Measurements from ENCODE around the gene CSF2RB.

CSF2RB gene

GRCh38 chr22:36913427-36914389 lies at the start of gene CSF2RB:
Gene CSF2RB (plus strand): TSS chr22:36913628. CDS start chr22:36922208, 8,580 bp downstream.
- Histone ChIP-seq H3K4me3 (ENCODE audit: low read length) (no peak within 1 kb of the TSS), H3K27me3 (replicated peaks; ENCODE audit: control insufficient read depth, insufficient read depth, low read length) (peaks cover 29% of the 10 kb centered on the region)
- no peak for DNase-seq (ENCODE audit: low read depth)

GRCh38 chr22:36863979-36864378 lies 49.4 kb upstream of the CSF2RB start:
- Histone ChIP-seq H3K9me3 (ENCODE audit: control insufficient read depth, low read length) (no peaks in the 10 kb centered on the region), H3K36me3 (ENCODE audit: control insufficient read depth, insufficient read depth, low read length, severe bottlenecking) (no peaks in the 10 kb centered on the region), H3K9ac (ENCODE audit: low read length) (no peak overlapping the region), H3K4me1 (ENCODE audit: control insufficient read depth, insufficient read depth, low read length) (no peaks in the 10 kb centered on the region), H3K4me3 (ENCODE audit: low read length) (no peak overlapping the region), H3K27me3 (replicated peaks; ENCODE audit: control insufficient read depth, insufficient read depth, low read length) (peaks cover 36% of the 10 kb centered on the region)
- DNase-seq (ENCODE audit: low read depth): no peak

More at GRCh38 chr22:36913427-36914389, at the start of gene CSF2RB:
- no peaks in the 10 kb centered on the region for H3K4me1 ChIP-seq (ENCODE audit: control insufficient read depth, insufficient read depth, low read length)
- H3K9ac ChIP-seq (ENCODE audit: low read length): no peak within 1 kb of the TSS
- peaks cover 5% of the 10 kb centered on the region for H3K9me3 ChIP-seq (ENCODE audit: control insufficient read depth, low read length)
- no peaks in the 10 kb centered on the region for H3K36me3 ChIP-seq (ENCODE audit: control insufficient read depth, insufficient read depth, low read length, severe bottlenecking)

GRCh38 chr22:36864454-36865215 lies 48.8 kb upstream of the CSF2RB start:
- no peaks in the 10 kb centered on the region for H3K9me3 ChIP-seq (ENCODE audit: control insufficient read depth, low read length)
- H3K4me3 ChIP-seq (ENCODE audit: low read length): no peak overlapping the region
- no peaks in the 10 kb centered on the region for H3K36me3 ChIP-seq (ENCODE audit: control insufficient read depth, insufficient read depth, low read length, severe bottlenecking)
- DNase-seq (ENCODE audit: low read depth): no peak
- no peaks in the 10 kb centered on the region for H3K4me1 ChIP-seq (ENCODE audit: control insufficient read depth, insufficient read depth, low read length)
- H3K9ac ChIP-seq (ENCODE audit: low read length): no peak overlapping the region
- H3K27me3 ChIP-seq (replicated peaks; ENCODE audit: control insufficient read depth, insufficient read depth, low read length): peaks cover 35% of the 10 kb centered on the region

- DNase-seq (ENCODE audit: low read depth): no peak
- H3K9me3 ChIP-seq (ENCODE audit: control insufficient read depth, low read length): no peaks in the 10 kb centered on the region
- H3K36me3 ChIP-seq (ENCODE audit: control insufficient read depth, insufficient read depth, low read length, severe bottlenecking): no peaks in the 10 kb centered on the region
- peaks cover 38% of the 10 kb centered on the region for H3K27me3 ChIP-seq (replicated peaks; ENCODE audit: control insufficient read depth, insufficient read depth, low read length)
- no peak overlapping the region for H3K9ac ChIP-seq (ENCODE audit: low read length)
- H3K4me3 ChIP-seq (ENCODE audit: low read length): no peak overlapping the region
- no peaks in the 10 kb centered on the region for H3K4me1 ChIP-seq (ENCODE audit: control insufficient read depth, insufficient read depth, low read length)
Measured at GRCh38 chr22:36865346-36865745, 48.1 kb upstream of the CSF2RB start.

GRCh38 chr22:36867695-36868094 lies 45.7 kb upstream of the CSF2RB start:
- H3K36me3 ChIP-seq (ENCODE audit: control insufficient read depth, insufficient read depth, low read length, severe bottlenecking): no peaks in the 10 kb centered on the region
- H3K4me3 ChIP-seq (ENCODE audit: low read length): no peak overlapping the region
- H3K27me3 ChIP-seq (replicated peaks; ENCODE audit: control insufficient read depth, insufficient read depth, low read length): peaks cover 52% of the 10 kb centered on the region
- DNase-seq (ENCODE audit: low read depth): no peak
- no peaks in the 10 kb centered on the region for H3K9me3 ChIP-seq (ENCODE audit: control insufficient read depth, low read length)
- no peak overlapping the region for H3K9ac ChIP-seq (ENCODE audit: low read length)
- H3K4me1 ChIP-seq (ENCODE audit: control insufficient read depth, insufficient read depth, low read length): no peaks in the 10 kb centered on the region

DNA sequence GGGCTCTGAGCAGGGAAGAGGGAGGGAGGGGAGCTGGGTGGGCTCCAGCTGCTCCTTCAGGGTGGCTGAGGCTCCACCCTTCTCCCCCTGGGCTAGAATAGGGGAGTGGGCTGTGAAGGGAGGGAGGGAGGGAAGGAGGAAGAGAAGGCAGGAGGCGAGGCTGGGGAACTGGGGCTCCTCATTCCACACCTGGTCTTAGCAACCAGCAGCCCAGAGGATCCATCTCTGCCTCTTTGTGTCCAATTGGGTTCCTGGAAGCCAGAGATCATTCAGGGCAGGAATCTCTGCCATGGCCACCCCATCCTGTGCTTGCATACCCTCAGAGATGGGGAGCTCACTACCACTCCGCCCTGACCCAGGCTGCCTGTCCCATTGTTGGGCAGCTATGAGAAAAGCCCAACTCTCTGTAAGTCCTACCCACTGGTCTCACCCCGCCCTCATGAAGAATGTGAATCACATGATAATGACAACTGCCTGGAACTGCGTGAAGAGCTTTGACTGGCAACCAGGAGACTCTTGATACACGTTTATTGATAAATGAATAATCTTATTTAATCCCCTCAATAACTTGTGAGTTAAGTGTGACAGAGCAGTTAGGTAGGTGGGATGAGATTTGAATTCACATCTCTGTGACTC lies 44.8 kb upstream of the CSF2RB start:
- no peak overlapping the region for H3K9ac ChIP-seq (ENCODE audit: low read length)
- no peak overlapping the region for H3K4me3 ChIP-seq (ENCODE audit: low read length)
- no peaks in the 10 kb centered on the region for H3K9me3 ChIP-seq (ENCODE audit: control insufficient read depth, low read length)
- H3K4me1 ChIP-seq (ENCODE audit: control insufficient read depth, insufficient read depth, low read length): peaks cover 4% of the 10 kb centered on the region
- H3K27me3 ChIP-seq (replicated peaks; ENCODE audit: control insufficient read depth, insufficient read depth, low read length): peaks cover 52% of the 10 kb centered on the region
- no peak for DNase-seq (ENCODE audit: low read depth)
- H3K36me3 ChIP-seq (ENCODE audit: control insufficient read depth, insufficient read depth, low read length, severe bottlenecking): no peaks in the 10 kb centered on the region

- Histone ChIP-seq H3K27me3 (replicated peaks; ENCODE audit: control insufficient read depth, insufficient read depth, low read length) (peaks cover 52% of the 10 kb centered on the region), H3K4me1 (ENCODE audit: control insufficient read depth, insufficient read depth, low read length) (peaks cover 11% of the 10 kb centered on the region), H3K9ac (ENCODE audit: low read length) (no peak overlapping the region), H3K9me3 (ENCODE audit: control insufficient read depth, low read length) (no peaks in the 10 kb centered on the region), H3K4me3 (ENCODE audit: low read length) (no peak overlapping the region), H3K36me3 (ENCODE audit: control insufficient read depth, insufficient read depth, low read length, severe bottlenecking) (no peaks in the 10 kb centered on the region)
- no peak for DNase-seq (ENCODE audit: low read depth)
Measured at GRCh38 chr22:36870250-36870649, 43.2 kb upstream of the CSF2RB start.

- H3K36me3 ChIP-seq (ENCODE audit: control insufficient read depth, insufficient read depth, low read length, severe bottlenecking): no peaks in the 10 kb centered on the region
- H3K9ac ChIP-seq (ENCODE audit: low read length): no peak overlapping the region
- peaks cover 11% of the 10 kb centered on the region for H3K4me1 ChIP-seq (ENCODE audit: control insufficient read depth, insufficient read depth, low read length)
- DNase-seq (ENCODE audit: low read depth): no peak
- no peak overlapping the region for H3K4me3 ChIP-seq (ENCODE audit: low read length)
- no peaks in the 10 kb centered on the region for H3K9me3 ChIP-seq (ENCODE audit: control insufficient read depth, low read length)
- peaks cover 51% of the 10 kb centered on the region for H3K27me3 ChIP-seq (replicated peaks; ENCODE audit: control insufficient read depth, insufficient read depth, low read length)
Measured at GRCh38 chr22:36871669-36872081, 41.8 kb upstream of the CSF2RB start.

- H3K27me3 ChIP-seq (replicated peaks; ENCODE audit: control insufficient read depth, insufficient read depth, low read length): peaks cover 51% of the 10 kb centered on the region
- H3K9ac ChIP-seq (ENCODE audit: low read length): no peak overlapping the region
- H3K4me1 ChIP-seq (ENCODE audit: control insufficient read depth, insufficient read depth, low read length): peaks cover 11% of the 10 kb centered on the region
- no peak for DNase-seq (ENCODE audit: low read depth)
- no peaks in the 10 kb centered on the region for H3K9me3 ChIP-seq (ENCODE audit: control insufficient read depth, low read length)
- no peaks in the 10 kb centered on the region for H3K36me3 ChIP-seq (ENCODE audit: control insufficient read depth, insufficient read depth, low read length, severe bottlenecking)
- no peak overlapping the region for H3K4me3 ChIP-seq (ENCODE audit: low read length)
Measured at GRCh38 chr22:36872084-36872483, 41.3 kb upstream of the CSF2RB start.

DNA sequence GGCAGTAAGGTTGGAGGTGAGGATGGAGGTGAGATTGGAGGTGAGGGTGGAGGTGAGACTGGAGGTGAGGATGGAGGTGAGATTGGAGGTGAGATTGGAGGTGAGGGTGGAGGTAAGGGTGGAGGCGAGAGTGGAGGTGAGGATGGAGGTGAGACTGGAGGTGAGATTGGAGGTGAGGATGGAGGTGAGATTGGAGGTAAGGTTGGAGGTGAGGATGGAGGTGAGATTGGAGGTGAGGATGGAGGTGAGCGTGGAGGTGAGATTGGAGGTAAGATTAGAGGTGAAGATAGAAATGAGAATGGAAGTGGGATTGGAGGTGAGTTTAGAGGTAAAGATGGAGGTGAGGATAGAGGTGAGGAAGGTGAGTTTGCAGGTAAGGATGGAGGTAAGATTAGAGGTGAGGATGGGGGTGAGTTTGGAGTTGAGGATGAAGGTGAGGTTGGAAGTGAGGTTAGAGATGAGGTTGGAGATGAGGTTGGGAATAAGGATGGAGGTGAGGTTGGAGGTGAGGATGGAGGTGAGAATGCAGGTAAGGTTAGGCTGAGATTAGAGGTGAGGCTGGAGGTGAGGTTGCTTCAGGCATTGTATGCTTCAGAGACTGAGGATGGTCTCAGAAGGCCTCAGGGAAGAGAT lies 40.4 kb upstream of the CSF2RB start:
- peaks cover 11% of the 10 kb centered on the region for H3K4me1 ChIP-seq (ENCODE audit: control insufficient read depth, insufficient read depth, low read length)
- no peak overlapping the region for H3K4me3 ChIP-seq (ENCODE audit: low read length)
- peaks cover 51% of the 10 kb centered on the region for H3K27me3 ChIP-seq (replicated peaks; ENCODE audit: control insufficient read depth, insufficient read depth, low read length)
- H3K9ac ChIP-seq (ENCODE audit: low read length): no peak overlapping the region
- DNase-seq (ENCODE audit: low read depth): no peak
- no peaks in the 10 kb centered on the region for H3K36me3 ChIP-seq (ENCODE audit: control insufficient read depth, insufficient read depth, low read length, severe bottlenecking)
- no peaks in the 10 kb centered on the region for H3K9me3 ChIP-seq (ENCODE audit: control insufficient read depth, low read length)
